DND-41 (cell line): ENCODE results near the gene CDH23.

Source experiments
- EZH2 ChIP-seq: IDR thresholded peaks from 3 replicates; pipeline ENCODE4 v1.6.1; 2012; ENCODE audit warnings: borderline replicate concordance, low read depth, mild to moderate bottlenecking, moderate library complexity, low read length, inconsistent platforms; ENCODE audit not compliant: severe bottlenecking
- TF ChIP-seq, protein P1 (sequence below): IDR thresholded peaks from 2 replicates; pipeline ENCODE4 v1.5.1; 2012; ENCODE audit warnings: borderline replicate concordance, low read length, moderate library complexity, mild to moderate bottlenecking; ENCODE audit not compliant: poor library complexity, severe bottlenecking; ENCODE audit errors: extremely low read depth

DNA sequence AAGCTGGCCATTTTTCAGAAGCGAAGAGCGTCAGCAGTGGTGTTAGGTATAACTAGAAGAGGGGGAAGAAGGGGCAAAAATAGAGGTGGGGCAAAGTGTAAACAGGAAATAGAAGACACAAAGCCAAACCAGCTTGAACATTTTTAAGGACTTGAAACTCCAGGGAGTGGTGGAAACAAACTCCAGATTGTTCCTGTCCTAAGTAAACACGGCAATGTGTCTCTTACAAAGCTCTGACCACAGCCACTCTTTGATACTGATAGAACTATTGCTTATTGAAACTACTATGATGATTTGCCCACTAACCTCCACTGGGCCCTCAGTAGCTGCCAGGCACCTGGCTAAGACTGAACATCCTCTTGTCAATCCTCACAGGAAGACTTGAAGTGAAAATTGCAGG, 20.8 kb upstream of the CDH23 start:
- TF ChIP-seq, protein P1, sequence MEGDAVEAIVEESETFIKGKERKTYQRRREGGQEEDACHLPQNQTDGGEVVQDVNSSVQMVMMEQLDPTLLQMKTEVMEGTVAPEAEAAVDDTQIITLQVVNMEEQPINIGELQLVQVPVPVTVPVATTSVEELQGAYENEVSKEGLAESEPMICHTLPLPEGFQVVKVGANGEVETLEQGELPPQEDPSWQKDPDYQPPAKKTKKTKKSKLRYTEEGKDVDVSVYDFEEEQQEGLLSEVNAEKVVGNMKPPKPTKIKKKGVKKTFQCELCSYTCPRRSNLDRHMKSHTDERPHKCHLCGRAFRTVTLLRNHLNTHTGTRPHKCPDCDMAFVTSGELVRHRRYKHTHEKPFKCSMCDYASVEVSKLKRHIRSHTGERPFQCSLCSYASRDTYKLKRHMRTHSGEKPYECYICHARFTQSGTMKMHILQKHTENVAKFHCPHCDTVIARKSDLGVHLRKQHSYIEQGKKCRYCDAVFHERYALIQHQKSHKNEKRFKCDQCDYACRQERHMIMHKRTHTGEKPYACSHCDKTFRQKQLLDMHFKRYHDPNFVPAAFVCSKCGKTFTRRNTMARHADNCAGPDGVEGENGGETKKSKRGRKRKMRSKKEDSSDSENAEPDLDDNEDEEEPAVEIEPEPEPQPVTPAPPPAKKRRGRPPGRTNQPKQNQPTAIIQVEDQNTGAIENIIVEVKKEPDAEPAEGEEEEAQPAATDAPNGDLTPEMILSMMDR = no peak
- no peak for TF ChIP-seq EZH2
